ENCODE measurements around the gene S100A12.
"Not testable (repeated sequence)": the region's sequence is repeated elsewhere in the genome, so short reads cannot be mapped to it uniquely, and the experiment has no call there.

S100A12 gene

GRCh38 chr1:153375511-153375910, at the start of gene S100A12:
Gene S100A12, minus strand, starts transcription at chr1:153375621. Its CDS starts 1,029 bp downstream, at chr1:153374592.
- DNase-seq = no peak

- DNase-seq = no peak
These were observed 47.1 kb upstream of the S100A12 start for GRCh38 chr1:153422450-153423068.

- DNase-seq = no peak
These were observed 44.9 kb upstream of the S100A12 start for GRCh38 chr1:153420306-153420705.

- DNase-seq = not testable (repeated sequence)
These were observed 44.0 kb upstream of the S100A12 start for GRCh38 chr1:153419436-153419793.

GRCh38 chr1:153418758-153419435, 43.5 kb upstream of the S100A12 start:
- DNase-seq = not testable (repeated sequence)

GRCh38 chr1:153417136-153417888, 41.9 kb upstream of the S100A12 start:
- DNase-seq = no peak

- no peak for DNase-seq
These were observed 40.6 kb upstream of the S100A12 start, which contains the start of gene S100A7A for GRCh38 chr1:153415850-153416570. Gene S100A7A, plus strand, starts transcription at chr1:153416520. Its CDS starts 1,563 bp downstream, at chr1:153418083.

- not testable (repeated sequence) for DNase-seq
These were observed 38.5 kb upstream of the S100A12 start for GRCh38 chr1:153413961-153414360.

GRCh38 chr1:153407274-153407673, 31.9 kb upstream of the S100A12 start:
- not testable (repeated sequence) for DNase-seq

- not testable (repeated sequence) for DNase-seq
These were observed 30.6 kb upstream of the S100A12 start for GRCh38 chr1:153405825-153406599.

GRCh38 chr1:153404768-153405167, 29.3 kb upstream of the S100A12 start:
- no peak for DNase-seq

- no peak for DNase-seq
These were observed 28.7 kb upstream of the S100A12 start for GRCh38 chr1:153404086-153404635.

- no peak for DNase-seq
These were observed 28.1 kb upstream of the S100A12 start for GRCh38 chr1:153403421-153404085.

- no peak for DNase-seq
These were observed 26.8 kb upstream of the S100A12 start for GRCh38 chr1:153402226-153402625.

GRCh38 chr1:153401461-153401860, 26.0 kb upstream of the S100A12 start:
- DNase-seq = no peak

GRCh38 chr1:153400244-153400643, 24.8 kb upstream of the S100A12 start:
- no peak for DNase-seq

GRCh38 chr1:153399401-153400055, 24.1 kb upstream of the S100A12 start:
- DNase-seq = no peak

GRCh38 chr1:153397924-153398651, 22.7 kb upstream of the S100A12 start:
- no peak for DNase-seq

GRCh38 chr1:153397051-153397923, 21.9 kb upstream of the S100A12 start:
- DNase-seq = no peak

All from NCI-H187 treated with DMSO at 0.1 percent for 48 hours (cell line).